SW 1271 (cell line): ENCODE results near the gene EXOC1.

Source experiments
- DNase-seq, 2 experiments: peaks; one replicate each; lab custom pipeline; 2025; lab: John Stamatoyannopoulos, UW

EXOC1 gene

DNA sequence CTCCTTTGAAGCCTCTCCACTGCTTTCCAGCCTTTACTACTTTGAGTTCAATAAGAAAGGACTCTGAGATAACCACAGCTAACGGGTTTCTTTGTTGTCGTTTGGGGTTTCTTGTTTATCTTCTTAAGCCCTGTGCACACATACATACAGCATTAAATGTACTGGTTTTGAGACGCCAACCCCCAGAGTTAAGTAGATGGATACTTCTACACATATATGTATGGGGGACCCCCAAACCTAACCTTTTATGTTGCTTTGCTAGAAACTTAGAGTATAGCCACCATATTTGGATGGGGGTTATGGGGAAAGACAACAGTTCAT lies 96.0 kb downstream of the EXOC1 start:
- no peak for DNase-seq

DNA sequence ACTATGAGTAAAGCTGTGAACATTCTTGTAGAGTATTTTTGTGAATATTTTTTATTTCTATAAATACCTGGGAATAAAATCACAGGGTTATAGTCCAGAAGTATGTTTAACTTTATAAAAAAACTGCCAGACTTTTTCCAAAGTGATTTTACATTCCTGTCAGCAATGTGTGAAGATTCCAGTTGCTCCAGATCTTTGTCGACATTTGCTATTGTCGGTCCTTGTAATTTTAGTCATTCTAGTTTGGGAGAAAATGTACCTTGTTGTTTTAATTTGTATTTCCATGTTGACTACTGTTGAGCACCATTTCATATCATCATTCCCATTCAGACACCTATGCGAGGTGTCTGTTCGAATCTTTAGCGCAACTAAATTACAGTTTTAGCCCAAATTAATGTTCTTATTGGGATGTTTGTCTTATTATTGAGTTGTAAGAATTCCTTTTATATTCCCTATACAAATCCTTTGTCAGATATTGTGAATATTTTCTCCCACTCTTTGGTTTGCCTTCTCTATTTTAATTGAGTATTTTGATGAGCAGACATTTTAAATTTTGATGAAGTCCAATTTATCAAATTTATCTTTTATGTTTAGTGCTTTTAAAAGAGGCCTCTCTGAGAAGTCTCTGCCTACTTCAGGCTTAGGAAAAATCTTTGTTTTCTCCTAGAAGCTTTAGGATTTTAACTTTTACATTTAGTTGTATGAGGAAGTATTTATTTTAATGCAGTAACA lies 97.9 kb downstream of the EXOC1 start:
- no peak for DNase-seq
